ENCODE measurements around the gene TAS1R3.

DNA sequence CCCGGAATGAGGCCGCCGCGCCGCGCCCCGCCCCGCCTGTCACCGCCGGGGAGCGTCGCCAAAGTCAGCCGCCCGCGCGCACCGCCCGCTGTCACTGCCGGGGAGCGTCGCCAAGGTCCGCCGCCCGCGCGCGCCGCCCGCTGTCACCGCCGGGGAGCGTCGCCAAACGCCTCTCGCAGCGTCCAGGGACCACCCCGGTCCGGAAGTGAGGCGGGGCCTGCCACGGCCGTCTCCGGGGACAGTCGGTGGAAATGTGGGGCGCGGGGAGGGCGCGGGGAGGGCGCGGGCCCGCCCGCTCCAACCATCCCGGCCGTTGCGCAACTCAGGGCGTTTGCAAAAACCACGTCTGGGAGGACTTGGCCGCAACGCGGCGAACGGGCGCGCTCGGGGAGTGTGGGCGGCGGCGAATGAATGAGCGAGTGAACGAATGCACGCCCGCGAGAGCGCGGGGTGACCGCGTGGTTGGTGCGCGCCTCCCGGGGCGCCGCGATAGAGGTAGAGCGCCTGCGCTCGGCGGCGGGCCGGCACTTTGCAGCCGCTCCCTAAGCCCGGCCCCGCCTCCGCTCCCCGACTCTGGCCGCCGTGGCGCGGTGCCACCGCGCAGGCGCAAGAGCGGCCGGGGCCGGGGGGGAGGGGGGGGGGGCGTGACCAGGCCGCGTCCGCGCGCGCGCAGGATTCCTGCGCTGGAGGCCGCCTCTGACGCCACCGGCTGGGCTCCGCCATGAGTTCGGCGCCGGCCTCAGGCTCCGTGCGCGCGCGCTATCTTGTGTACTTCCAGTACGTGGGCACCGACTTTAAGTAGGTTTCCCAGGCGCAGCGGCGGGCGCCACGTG lies 22.9 kb upstream of the TAS1R3 start, which contains the start of the genes ACAP3 and PUSL1:
- TF ChIP-seq, protein P1, sequence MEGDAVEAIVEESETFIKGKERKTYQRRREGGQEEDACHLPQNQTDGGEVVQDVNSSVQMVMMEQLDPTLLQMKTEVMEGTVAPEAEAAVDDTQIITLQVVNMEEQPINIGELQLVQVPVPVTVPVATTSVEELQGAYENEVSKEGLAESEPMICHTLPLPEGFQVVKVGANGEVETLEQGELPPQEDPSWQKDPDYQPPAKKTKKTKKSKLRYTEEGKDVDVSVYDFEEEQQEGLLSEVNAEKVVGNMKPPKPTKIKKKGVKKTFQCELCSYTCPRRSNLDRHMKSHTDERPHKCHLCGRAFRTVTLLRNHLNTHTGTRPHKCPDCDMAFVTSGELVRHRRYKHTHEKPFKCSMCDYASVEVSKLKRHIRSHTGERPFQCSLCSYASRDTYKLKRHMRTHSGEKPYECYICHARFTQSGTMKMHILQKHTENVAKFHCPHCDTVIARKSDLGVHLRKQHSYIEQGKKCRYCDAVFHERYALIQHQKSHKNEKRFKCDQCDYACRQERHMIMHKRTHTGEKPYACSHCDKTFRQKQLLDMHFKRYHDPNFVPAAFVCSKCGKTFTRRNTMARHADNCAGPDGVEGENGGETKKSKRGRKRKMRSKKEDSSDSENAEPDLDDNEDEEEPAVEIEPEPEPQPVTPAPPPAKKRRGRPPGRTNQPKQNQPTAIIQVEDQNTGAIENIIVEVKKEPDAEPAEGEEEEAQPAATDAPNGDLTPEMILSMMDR (IDR thresholded peaks at IDR 0.05; ENCODE audit: low read length): no peak
- TF ChIP-seq EZH2phosphoT487 (IDR thresholded peaks at IDR 0.05; ENCODE audit: low read length): no peak

Data from MM.1S (cell line).